Natural killer cell (primary cell): ENCODE measurements around the gene CDH13. TPM values are rescaled to one million over a fixed set of nuclear protein-coding genes. Genes with fewer than 3 reads are reported as not detected.

Experiments used
- ATAC-seq, 3 donors: fragments of 150-1000 bp in 2 of 3; fragments of 200-7000 bp in 1 of 3; cut with Tn5 transposase; 1 replicate in 1 of 3; 2 replicates in 2 of 3; pipeline ENCODE4 v1.10.0; 2021; ENCODE audit warnings: mild to moderate bottlenecking in 2 of 3, moderate library complexity in 2 of 3
- DNase-seq, 2 donors: peaks; one replicate each; pipeline versions ENCODE4 v3.0.0 to v3.0.0-alpha.2; 2013 to 2021; ENCODE audit warnings: mixed read lengths in 1 of 2
- H3K27ac ChIP-seq: one replicate; pipeline ENCODE4 v1.5.1; 2013; ENCODE audit warnings: mild to moderate bottlenecking, low read length
- H3K27me3 ChIP-seq: one replicate; pipeline ENCODE4 v1.6.1; 2013; ENCODE audit warnings: low read length; ENCODE audit not compliant: control insufficient read depth, insufficient read depth
- H3K36me3 ChIP-seq: one replicate; pipeline ENCODE4 v1.6.1; 2013; ENCODE audit warnings: low read length; ENCODE audit not compliant: control insufficient read depth, insufficient read depth
- H3K4me1 ChIP-seq: one replicate; pipeline ENCODE4 v1.6.1; 2013; ENCODE audit warnings: low read length; ENCODE audit not compliant: control insufficient read depth, insufficient read depth
- H3K4me3 ChIP-seq: one replicate; pipeline ENCODE4 v1.5.1; 2013; ENCODE audit warnings: low read length
- H3K9me3 ChIP-seq: one replicate; pipeline ENCODE4 v1.6.1; 2013; ENCODE audit warnings: low read length; ENCODE audit not compliant: control insufficient read depth, insufficient read depth
- H3K27ac Mint-ChIP-seq, 2 donors: one replicate each; pipeline ENCODE4 v1.8.0; 2022; ENCODE audit warnings: mild to moderate bottlenecking in 2 of 2, mixed read lengths in 2 of 2, moderate library complexity in 1 of 2
- H3K27me3 Mint-ChIP-seq, 2 donors: one replicate each; pipeline ENCODE4 v1.8.0; 2022; ENCODE audit warnings: low read depth in 2 of 2, mixed read lengths in 2 of 2
- H3K36me3 Mint-ChIP-seq: one replicate; pipeline ENCODE4 v1.8.0; 2022; ENCODE audit warnings: mixed read lengths
- H3K4me1 Mint-ChIP-seq, 2 donors: one replicate each; pipeline ENCODE4 v1.8.0; 2022; ENCODE audit warnings: mixed read lengths in 2 of 2
- H3K4me3 Mint-ChIP-seq: one replicate; pipeline ENCODE4 v1.8.0; 2022; ENCODE audit warnings: mild to moderate bottlenecking, moderate library complexity, mixed read lengths
- H3K9me3 Mint-ChIP-seq, 2 donors: one replicate each; pipeline ENCODE4 v1.8.0; 2022; ENCODE audit warnings: mixed read lengths in 2 of 2
- WGBS: methylation state at CpG from one replicate; pipeline ENCODE4 v1.1.7; 2013; ENCODE audit warnings: missing lambda C conversion rate; ENCODE audit not compliant: insufficient coverage; 5-methylcytosine and 5-hydroxymethylcytosine counted together
- intact Hi-C: fragments of 100-400 bp; cut with micrococcal nuclease; formaldehyde crosslinking; loops from one replicate; pipeline ENCODE4 v1.14.2; 2022
- total RNA-seq, 4 donors: library from RNA; stranded (reverse); fragments of 120-200 nt in 1 of 4; gene quantifications; one replicate each; pipeline versions ENCODE4 v1.2.3 to v1.2.4, GENCODE V29; 2013 to 2022
- TF ChIP-seq, protein P1 (sequence below): fragments of 200-600 bp; IDR thresholded peaks from one replicate; pipeline ENCODE4 v1.8.0; 2022; ENCODE audit warnings: antibody characterized with exemption

The CDH13 gene
- total RNA-seq, 3 donors from 2014 or later (not counting 1 experiment from before 2014, with no cell fraction given) = not detected

DNA sequence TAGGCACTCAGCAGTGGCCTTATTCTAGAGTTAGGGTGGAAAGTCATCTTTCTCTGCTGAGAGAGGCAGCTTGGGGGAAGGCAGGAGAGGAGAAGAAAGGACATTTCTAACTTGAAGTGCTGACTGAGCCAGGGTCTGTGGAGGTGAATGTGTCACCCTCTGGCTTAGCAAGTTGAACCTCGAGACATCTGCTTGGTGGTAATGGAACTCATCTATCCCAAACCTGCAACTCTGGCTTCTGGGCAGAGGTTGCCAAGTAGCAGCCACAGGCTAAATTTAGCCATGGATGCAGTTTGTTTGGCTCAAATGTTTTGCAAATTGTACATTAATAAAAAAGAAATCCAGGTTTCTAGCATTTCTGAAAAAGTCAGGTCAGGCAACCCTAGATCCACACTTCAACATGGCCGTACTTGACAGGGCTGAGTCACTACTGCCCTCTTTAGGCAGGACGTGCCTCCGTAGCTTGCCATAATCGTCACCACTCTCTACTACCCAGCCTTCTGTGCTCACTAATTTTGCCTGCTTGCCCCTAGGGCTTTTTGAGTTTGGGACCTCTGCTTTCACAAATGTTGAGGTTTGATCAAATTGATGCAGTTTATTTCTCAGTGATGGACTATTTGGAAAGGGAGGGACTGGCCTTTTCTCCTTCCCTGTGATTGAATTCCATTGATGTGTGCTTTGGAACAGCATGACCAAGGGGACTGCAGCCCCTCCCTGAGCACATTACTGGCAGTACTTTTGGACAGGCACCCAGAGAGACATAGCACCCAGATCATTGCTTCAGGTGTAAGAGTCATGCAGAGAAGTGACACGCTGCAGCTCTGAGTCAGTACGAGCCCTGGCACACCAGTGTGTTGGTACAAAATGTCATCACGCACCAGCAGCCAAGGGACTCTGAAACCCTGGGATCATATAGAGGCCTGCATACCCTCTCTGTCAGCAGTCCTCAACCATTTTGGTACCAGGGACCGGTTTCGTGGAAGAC, 5.2 kb downstream of the CDH13 start:
- DNase-seq (peak in 1 of 2 donors; percentile 23), ATAC-seq (no peak)
- H3K4me3 ChIP-seq = no peak overlapping the region
- Mint-ChIP-seq H3K27ac (no peak overlapping the region), H3K4me3 (no peak overlapping the region), H3K27me3 (peaks cover 35 to 42% of the 10 kb centered on the region in 2 donors), H3K9me3 (no peaks in the 10 kb centered on the region), H3K4me1 (peaks cover 0 to 8% of the 10 kb centered on the region in 2 donors), H3K36me3 (no peaks in the 10 kb centered on the region)
- 78% methylated on average over 8 of the region's 10 CpGs for WGBS
- intact Hi-C loops = loop anchor here (1.0 to 10.0 kb wide), 2 partner anchors 367 to 583 kb away; no protein-coding TSS in a partner anchor
- no peak overlapping the region for H3K27ac ChIP-seq
- peaks cover 7% of the 10 kb centered on the region for H3K27me3 ChIP-seq
- H3K4me1 ChIP-seq = peaks cover 3% of the 10 kb centered on the region
- TF ChIP-seq, protein P1, sequence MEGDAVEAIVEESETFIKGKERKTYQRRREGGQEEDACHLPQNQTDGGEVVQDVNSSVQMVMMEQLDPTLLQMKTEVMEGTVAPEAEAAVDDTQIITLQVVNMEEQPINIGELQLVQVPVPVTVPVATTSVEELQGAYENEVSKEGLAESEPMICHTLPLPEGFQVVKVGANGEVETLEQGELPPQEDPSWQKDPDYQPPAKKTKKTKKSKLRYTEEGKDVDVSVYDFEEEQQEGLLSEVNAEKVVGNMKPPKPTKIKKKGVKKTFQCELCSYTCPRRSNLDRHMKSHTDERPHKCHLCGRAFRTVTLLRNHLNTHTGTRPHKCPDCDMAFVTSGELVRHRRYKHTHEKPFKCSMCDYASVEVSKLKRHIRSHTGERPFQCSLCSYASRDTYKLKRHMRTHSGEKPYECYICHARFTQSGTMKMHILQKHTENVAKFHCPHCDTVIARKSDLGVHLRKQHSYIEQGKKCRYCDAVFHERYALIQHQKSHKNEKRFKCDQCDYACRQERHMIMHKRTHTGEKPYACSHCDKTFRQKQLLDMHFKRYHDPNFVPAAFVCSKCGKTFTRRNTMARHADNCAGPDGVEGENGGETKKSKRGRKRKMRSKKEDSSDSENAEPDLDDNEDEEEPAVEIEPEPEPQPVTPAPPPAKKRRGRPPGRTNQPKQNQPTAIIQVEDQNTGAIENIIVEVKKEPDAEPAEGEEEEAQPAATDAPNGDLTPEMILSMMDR = no peak
- no peaks in the 10 kb centered on the region for H3K36me3 ChIP-seq
- no peaks in the 10 kb centered on the region for H3K9me3 ChIP-seq

DNA sequence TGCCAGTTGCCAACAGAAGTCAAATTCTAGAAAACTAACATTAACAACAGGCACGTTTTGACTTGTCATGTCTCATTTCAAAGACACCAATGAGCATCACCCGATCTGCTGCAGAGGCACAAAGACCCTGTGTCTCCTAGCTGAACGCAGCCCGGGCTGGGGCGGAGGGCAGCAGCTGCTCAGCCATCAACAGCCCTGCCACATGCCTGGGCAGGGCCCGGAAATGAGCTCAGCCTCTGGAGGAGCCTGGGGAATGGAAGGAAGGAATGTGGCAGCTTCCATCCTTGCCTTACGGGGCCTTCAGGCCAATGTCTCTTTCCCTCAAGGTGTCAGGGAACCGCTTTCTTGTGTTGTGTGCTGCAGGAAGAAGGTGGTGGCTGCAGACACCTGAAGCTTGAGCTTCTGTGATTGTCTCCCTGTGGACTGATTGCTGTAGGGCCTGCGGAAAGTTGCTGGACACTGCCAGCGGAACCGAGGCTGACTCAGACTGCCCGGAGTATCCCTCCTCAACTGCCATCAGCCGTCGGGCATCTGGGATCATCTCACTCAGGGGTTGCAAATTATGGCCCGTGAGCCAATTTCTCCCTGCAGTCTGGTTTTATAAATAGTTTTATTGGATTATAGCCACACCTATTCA, 7.3 kb downstream of the CDH13 start:
- Mint-ChIP-seq H3K27me3 (peaks cover 19 to 29% of the 10 kb centered on the region in 2 donors), H3K4me3 (no peak overlapping the region), H3K9me3 (no peaks in the 10 kb centered on the region), H3K27ac (no peak overlapping the region), H3K4me1 (peaks cover 0 to 6% of the 10 kb centered on the region in 2 donors), H3K36me3 (no peaks in the 10 kb centered on the region)
- H3K4me1 ChIP-seq = no peaks in the 10 kb centered on the region
- H3K27me3 ChIP-seq = peaks cover 5% of the 10 kb centered on the region
- ATAC-seq = no peak
- H3K27ac ChIP-seq = no peak overlapping the region
- intact Hi-C loops = loop anchor here (10.0 kb wide), 1 partner anchor 369 kb away; no protein-coding TSS in a partner anchor
- no peak overlapping the region for H3K4me3 ChIP-seq
- DNase-seq = no peak
- TF ChIP-seq, protein P1 = no peak
- H3K36me3 ChIP-seq = no peaks in the 10 kb centered on the region
- no peaks in the 10 kb centered on the region for H3K9me3 ChIP-seq
- WGBS = 85% methylated on average over 14 of the region's 15 CpGs

DNA sequence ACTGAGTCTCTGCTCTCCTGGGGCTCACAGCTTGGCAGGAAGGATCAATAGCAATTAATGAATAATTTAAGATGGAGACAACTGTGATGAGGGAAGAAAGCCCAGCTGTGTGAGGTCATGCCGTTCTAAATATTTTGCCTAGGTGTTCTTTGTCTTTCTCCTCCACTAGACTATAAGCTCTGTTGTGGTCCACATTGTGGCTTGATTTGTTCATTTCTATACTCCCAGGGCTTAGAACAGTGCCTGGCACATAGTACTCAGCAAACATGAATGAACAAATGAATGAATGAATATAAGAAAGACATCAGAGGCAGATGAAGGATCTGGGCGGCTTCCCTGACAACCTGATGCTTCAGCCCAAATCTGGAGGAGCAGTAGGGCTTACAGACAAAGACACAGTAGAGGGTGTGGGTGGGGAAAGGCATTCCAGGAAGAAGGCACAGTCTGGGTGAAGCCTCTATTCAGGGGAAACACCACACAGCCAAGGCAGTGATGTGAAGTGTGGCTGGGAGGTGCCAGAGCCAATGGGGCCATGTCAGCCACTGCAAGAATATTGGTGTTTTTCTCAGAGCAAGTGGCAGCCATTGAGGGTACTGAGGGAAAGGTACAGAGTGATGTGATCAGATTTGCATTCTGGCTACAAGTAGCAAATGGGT, 8.3 kb downstream of the CDH13 start:
- whole genome bisulfite sequencing = 91% methylated on average over 2 of the region's 2 CpGs
- ATAC-seq (no peak), DNase-seq (no peak)
- H3K4me3 ChIP-seq = no peak overlapping the region
- Mint-ChIP-seq H3K4me1 (peaks cover 0 to 11% of the 10 kb centered on the region in 2 donors), H3K27me3 (peaks cover 12 to 26% of the 10 kb centered on the region in 2 donors), H3K36me3 (no peaks in the 10 kb centered on the region), H3K4me3 (no peak overlapping the region), H3K27ac (no peak overlapping the region), H3K9me3 (no peaks in the 10 kb centered on the region)
- no peaks in the 10 kb centered on the region for H3K4me1 ChIP-seq
- no peak overlapping the region for H3K27ac ChIP-seq
- TF ChIP-seq, protein P1 = no peak
- no peaks in the 10 kb centered on the region for H3K36me3 ChIP-seq
- no peaks in the 10 kb centered on the region for H3K9me3 ChIP-seq
- H3K27me3 ChIP-seq = peaks cover 3% of the 10 kb centered on the region
- intact Hi-C loops = loop anchor here (10.0 kb wide), 1 partner anchor 370 kb away; no protein-coding TSS in a partner anchor
